ENCODE data around the gene LRPAP1.

LRPAP1 gene

GRCh38 chr4:3475041-3475712 is 57.0 kb downstream of the LRPAP1 start:
- no peak for DNase-seq
- no peak overlapping the region for H3K18ac ChIP-seq (ENCODE audit: low read length)
- WGBS (ENCODE audit: extremely low coverage, insufficient coverage, insufficient read length) = no CpG with 5 or more reads among the region's 15 CpGs
- no peaks in the 10 kb centered on the region for H3K79me2 ChIP-seq (ENCODE audit: control insufficient read depth, insufficient read depth, low read length, poor library complexity)
- H3K4me1 ChIP-seq (ENCODE audit: control insufficient read depth in 1 of 2, insufficient read depth in 2 of 2, low read length in 2 of 2) = no peaks in the 10 kb centered on the region
- no peak overlapping the region for H3K14ac ChIP-seq (ENCODE audit: low read length)
- H4K8ac ChIP-seq (ENCODE audit: low read depth, low read length) = no peak overlapping the region
- no peak overlapping the region for H4K91ac ChIP-seq (ENCODE audit: low read depth, low read length)
- no peak overlapping the region for H2BK5ac ChIP-seq (ENCODE audit: low read depth, low read length, poor library complexity)
- H4K12ac ChIP-seq (ENCODE audit: low read depth, low read length) = no peak overlapping the region
- no peaks in the 10 kb centered on the region for H3K27me3 ChIP-seq (ENCODE audit: insufficient read depth, low read length)
- H3K9ac ChIP-seq (ENCODE audit: low read length) = no peak overlapping the region
- no peak overlapping the region for H2AFZ ChIP-seq (ENCODE audit: insufficient read depth, low read length, poor library complexity)
- no peak overlapping the region for H3K27ac ChIP-seq (ENCODE audit: low read depth, low read length)
- no peak overlapping the region for H3K23ac ChIP-seq (ENCODE audit: low read length)
- H2BK12ac ChIP-seq (ENCODE audit: low read length) = no peak overlapping the region
- H3K4ac ChIP-seq (ENCODE audit: low read depth, low read length) = no peak overlapping the region
- H2AK5ac ChIP-seq (ENCODE audit: low read length) = no peak overlapping the region
- no peak overlapping the region for H3K4me3 ChIP-seq (ENCODE audit: low read depth, low read length)
- no peaks in the 10 kb centered on the region for H3K9me3 ChIP-seq (ENCODE audit: insufficient read depth, low read depth, low read length)
- no peak overlapping the region for H2BK120ac ChIP-seq (ENCODE audit: insufficient read depth, low read length, poor library complexity)
- H3K4me2 ChIP-seq (ENCODE audit: low read length) = no peak overlapping the region
- H3K79me1 ChIP-seq (ENCODE audit: low read length) = no peaks in the 10 kb centered on the region
- no peaks in the 10 kb centered on the region for H3K36me3 ChIP-seq (ENCODE audit: control insufficient read depth in 1 of 2, insufficient read depth in 2 of 2, low read length in 2 of 2)

DNA sequence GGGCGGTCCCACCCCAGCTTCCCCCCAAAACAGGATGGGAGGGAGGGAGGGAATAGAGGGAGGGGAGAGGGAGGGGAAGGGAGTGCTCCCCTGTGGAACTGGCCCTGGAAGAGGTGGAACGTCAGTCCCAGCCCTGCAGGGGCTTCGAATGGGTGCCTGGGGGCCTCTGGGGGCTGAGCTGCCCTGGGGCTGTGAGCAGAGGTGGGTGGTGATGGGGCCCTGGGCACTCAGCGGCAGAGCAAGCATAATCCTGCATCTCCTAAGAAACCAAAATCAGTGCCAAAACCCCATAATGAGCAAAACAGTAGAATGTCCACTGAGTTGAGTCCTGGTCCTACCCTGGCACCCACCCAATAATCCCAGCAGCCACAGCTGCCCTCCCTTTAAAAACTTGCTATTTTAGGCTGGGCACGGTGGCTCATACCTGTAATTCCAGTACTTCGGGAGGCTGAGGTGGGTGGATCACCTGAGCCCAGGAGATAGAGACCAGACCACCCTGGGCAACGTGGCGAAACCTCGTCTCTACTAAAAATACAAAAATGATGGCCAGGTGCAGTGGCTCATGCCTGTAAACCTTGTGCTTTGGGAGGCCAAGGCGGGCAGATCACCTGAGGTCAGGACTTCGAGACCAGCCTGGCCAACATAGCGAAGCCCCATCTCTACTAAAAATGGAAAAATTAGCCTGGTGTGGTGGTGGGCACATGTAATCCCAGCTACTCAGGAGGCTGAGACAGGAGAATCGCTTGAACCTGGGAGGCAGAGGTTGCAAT is 58.0 kb downstream of the LRPAP1 start:
- Histone ChIP-seq H3K79me1 (ENCODE audit: low read length) (no peaks in the 10 kb centered on the region), H3K27ac (ENCODE audit: low read depth, low read length) (no peak overlapping the region), H3K9ac (ENCODE audit: low read length) (no peak overlapping the region), H3K9me3 (ENCODE audit: insufficient read depth, low read depth, low read length) (no peaks in the 10 kb centered on the region), H3K79me2 (ENCODE audit: control insufficient read depth, insufficient read depth, low read length, poor library complexity) (no peaks in the 10 kb centered on the region), H4K91ac (ENCODE audit: low read depth, low read length) (no peak overlapping the region), H3K27me3 (ENCODE audit: insufficient read depth, low read length) (no peaks in the 10 kb centered on the region), H2BK12ac (ENCODE audit: low read length) (no peak overlapping the region), H3K4me3 (ENCODE audit: low read depth, low read length) (no peak overlapping the region), H3K18ac (ENCODE audit: low read length) (no peak overlapping the region), H2BK120ac (ENCODE audit: insufficient read depth, low read length, poor library complexity) (no peak overlapping the region), H3K4ac (ENCODE audit: low read depth, low read length) (no peak overlapping the region), H3K4me1 (ENCODE audit: control insufficient read depth in 1 of 2, insufficient read depth in 2 of 2, low read length in 2 of 2) (no peaks in the 10 kb centered on the region), H3K4me2 (ENCODE audit: low read length) (no peak overlapping the region), H4K12ac (ENCODE audit: low read depth, low read length) (no peak overlapping the region), H3K14ac (ENCODE audit: low read length) (no peak overlapping the region), H2BK5ac (ENCODE audit: low read depth, low read length, poor library complexity) (no peak overlapping the region), H3K36me3 (ENCODE audit: control insufficient read depth in 1 of 2, insufficient read depth in 2 of 2, low read length in 2 of 2) (no peaks in the 10 kb centered on the region), H4K8ac (ENCODE audit: low read depth, low read length) (no peak overlapping the region), H2AFZ (ENCODE audit: insufficient read depth, low read length, poor library complexity) (no peak overlapping the region), H2AK5ac (ENCODE audit: low read length) (no peak overlapping the region), H3K23ac (ENCODE audit: low read length) (no peak overlapping the region)
- no CpG with 5 or more reads among the region's 13 CpGs for WGBS (ENCODE audit: extremely low coverage, insufficient coverage, insufficient read length)
- no peak for DNase-seq

GRCh38 chr4:3473181-3473950 is 58.9 kb downstream of the LRPAP1 start:
- Histone ChIP-seq H2BK120ac (ENCODE audit: insufficient read depth, low read length, poor library complexity) (no peak overlapping the region), H3K4ac (ENCODE audit: low read depth, low read length) (no peak overlapping the region), H3K79me1 (ENCODE audit: low read length) (no peaks in the 10 kb centered on the region), H4K12ac (ENCODE audit: low read depth, low read length) (no peak overlapping the region), H2BK12ac (ENCODE audit: low read length) (no peak overlapping the region), H3K27me3 (ENCODE audit: insufficient read depth, low read length) (no peaks in the 10 kb centered on the region), H3K4me2 (ENCODE audit: low read length) (no peak overlapping the region), H4K91ac (ENCODE audit: low read depth, low read length) (no peak overlapping the region), H3K18ac (ENCODE audit: low read length) (no peak overlapping the region), H3K9ac (ENCODE audit: low read length) (no peak overlapping the region), H3K4me1 (ENCODE audit: control insufficient read depth in 1 of 2, insufficient read depth in 2 of 2, low read length in 2 of 2) (no peaks in the 10 kb centered on the region), H3K4me3 (ENCODE audit: low read depth, low read length) (no peak overlapping the region), H3K9me3 (ENCODE audit: insufficient read depth, low read depth, low read length) (peaks cover 7% of the 10 kb centered on the region), H3K27ac (ENCODE audit: low read depth, low read length) (no peak overlapping the region), H2AK5ac (ENCODE audit: low read length) (no peak overlapping the region), H2AFZ (ENCODE audit: insufficient read depth, low read length, poor library complexity) (no peak overlapping the region), H3K14ac (ENCODE audit: low read length) (no peak overlapping the region), H4K8ac (ENCODE audit: low read depth, low read length) (no peak overlapping the region), H2BK5ac (ENCODE audit: low read depth, low read length, poor library complexity) (no peak overlapping the region), H3K79me2 (ENCODE audit: control insufficient read depth, insufficient read depth, low read length, poor library complexity) (no peaks in the 10 kb centered on the region), H3K23ac (ENCODE audit: low read length) (no peak overlapping the region), H3K36me3 (ENCODE audit: control insufficient read depth in 1 of 2, insufficient read depth in 2 of 2, low read length in 2 of 2) (no peaks in the 10 kb centered on the region)
- DNase-seq = no peak
- no CpG with 5 or more reads among the region's 41 CpGs for WGBS (ENCODE audit: extremely low coverage, insufficient coverage, insufficient read length)

DNA sequence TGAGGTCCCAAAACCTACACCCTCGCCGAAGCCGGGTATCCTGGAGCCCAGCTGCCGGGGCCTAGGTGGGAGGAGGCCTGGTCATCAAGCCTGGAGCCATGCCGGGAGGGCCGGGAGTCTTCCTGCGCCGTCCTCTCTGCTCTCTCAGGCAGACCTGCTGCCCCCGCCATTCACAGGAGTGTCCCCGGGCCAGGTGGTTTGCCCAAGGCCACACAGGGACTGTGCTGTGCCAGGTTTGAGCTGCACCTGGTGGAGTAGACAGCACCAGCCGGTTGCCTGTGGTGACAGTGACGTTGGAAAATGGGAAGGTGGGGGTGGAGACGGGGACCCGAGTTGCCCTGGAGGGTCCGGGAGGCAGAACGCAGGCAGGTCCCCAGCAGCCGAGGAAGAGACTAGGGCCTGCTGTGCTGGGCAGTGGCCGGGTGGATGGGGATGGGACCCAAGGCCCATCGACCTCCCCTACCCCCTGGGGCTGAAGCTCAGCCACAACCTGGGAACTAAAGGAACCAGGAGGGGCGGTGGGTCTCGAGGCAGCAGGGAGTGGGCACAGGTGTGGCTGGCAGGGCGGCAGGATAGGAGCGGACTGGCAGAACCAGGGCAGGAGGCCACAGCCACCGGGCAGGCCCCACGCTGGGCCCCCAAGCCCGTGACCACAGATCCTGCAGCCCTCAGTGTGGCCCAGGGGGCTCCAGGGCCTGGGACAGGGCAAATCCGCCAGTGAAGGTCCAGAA is 59.6 kb downstream of the LRPAP1 start:
- no peak overlapping the region for H2AFZ ChIP-seq (ENCODE audit: insufficient read depth, low read length, poor library complexity)
- no peak overlapping the region for H3K23ac ChIP-seq (ENCODE audit: low read length)
- H3K36me3 ChIP-seq (ENCODE audit: control insufficient read depth in 1 of 2, insufficient read depth in 2 of 2, low read length in 2 of 2) = no peaks in the 10 kb centered on the region
- no peaks in the 10 kb centered on the region for H3K27me3 ChIP-seq (ENCODE audit: insufficient read depth, low read length)
- H2AK5ac ChIP-seq (ENCODE audit: low read length) = no peak overlapping the region
- no peak overlapping the region for H3K27ac ChIP-seq (ENCODE audit: low read depth, low read length)
- peaks cover 12% of the 10 kb centered on the region for H3K9me3 ChIP-seq (ENCODE audit: insufficient read depth, low read depth, low read length)
- H3K4me3 ChIP-seq (ENCODE audit: low read depth, low read length) = no peak overlapping the region
- no peak overlapping the region for H4K12ac ChIP-seq (ENCODE audit: low read depth, low read length)
- H3K18ac ChIP-seq (ENCODE audit: low read length) = no peak overlapping the region
- no peak overlapping the region for H3K9ac ChIP-seq (ENCODE audit: low read length)
- DNase-seq = no peak
- H2BK5ac ChIP-seq (ENCODE audit: low read depth, low read length, poor library complexity) = no peak overlapping the region
- no peaks in the 10 kb centered on the region for H3K79me2 ChIP-seq (ENCODE audit: control insufficient read depth, insufficient read depth, low read length, poor library complexity)
- WGBS (ENCODE audit: extremely low coverage, insufficient coverage, insufficient read length) = no CpG with 5 or more reads among the region's 27 CpGs
- no peak overlapping the region for H4K8ac ChIP-seq (ENCODE audit: low read depth, low read length)
- H3K4me2 ChIP-seq (ENCODE audit: low read length) = no peak overlapping the region
- no peak overlapping the region for H2BK120ac ChIP-seq (ENCODE audit: insufficient read depth, low read length, poor library complexity)
- no peak overlapping the region for H3K4ac ChIP-seq (ENCODE audit: low read depth, low read length)
- H4K91ac ChIP-seq (ENCODE audit: low read depth, low read length) = no peak overlapping the region
- no peaks in the 10 kb centered on the region for H3K4me1 ChIP-seq (ENCODE audit: control insufficient read depth in 1 of 2, insufficient read depth in 2 of 2, low read length in 2 of 2)
- H2BK12ac ChIP-seq (ENCODE audit: low read length) = no peak overlapping the region
- H3K14ac ChIP-seq (ENCODE audit: low read length) = no peak overlapping the region
- no peaks in the 10 kb centered on the region for H3K79me1 ChIP-seq (ENCODE audit: low read length)

Data from trophoblast cell (in vitro differentiated cells and primary cell).